ENCODE measurements around the gene P4HB. TPM values are rescaled to one million over a fixed set of nuclear protein-coding genes. Genes with fewer than 3 reads are reported as not detected.

Gene P4HB
- total RNA-seq, 1 experiment from 2014 or later: 958 TPM

GRCh38 chr17:81833160-81833920, 27.0 kb downstream of the P4HB start, which contains the start of gene MCRIP1:
TSS of gene MCRIP1 (minus strand) at chr17:81833291. CDS start at chr17:81824506, 8,785 bp downstream.
- Mint-ChIP-seq H3K4me3 (ENCODE audit: unreplicated experiment) (peak within 1 kb of the TSS; percentile 90), H3K4me1 (ENCODE audit: low read depth, unreplicated experiment) (peaks cover 20% of the 10 kb centered on the region), H3K9me3 (ENCODE audit: unreplicated experiment) (no peaks in the 10 kb centered on the region), H3K27me3 (ENCODE audit: insufficient read depth, unreplicated experiment) (no peaks in the 10 kb centered on the region), H3K36me3 (ENCODE audit: insufficient read depth, unreplicated experiment) (peaks cover 21% of the 10 kb centered on the region), H3K27ac (ENCODE audit: unreplicated experiment) (peak within 1 kb of the TSS; percentile 92)
- TSS peak; percentile 82 for BruUV-seq (replicated peaks)
- Histone ChIP-seq H3K4me3 (ENCODE audit: low read depth, low read length) (peak within 1 kb of the TSS; percentile 85), H3K36me3 (ENCODE audit: control insufficient read depth, insufficient read depth, low read length) (no peaks in the 10 kb centered on the region; the same call in 1 of the 2 replicates), H3K27me3 (replicated peaks; ENCODE audit: control insufficient read depth, insufficient read depth, low read length) (no peaks in the 10 kb centered on the region), H3K4me1 (peaks cover 29% of the 10 kb centered on the region), H3K9me3 (no peaks in the 10 kb centered on the region)
- intact Hi-C loops (cut with micrococcal nuclease; ENCODE audit: unreplicated experiment): loop anchor here (1.0 kb wide), 1 partner anchor 27 kb away; the partner anchor contains the start of gene P4HB
- CTCF ChIA-PET: interaction anchor here (0.8 to 1.5 kb wide), 4 partner anchors 11 to 126 kb away, joined by 3 to 5 read pairs (median 3); no protein-coding TSS in a partner anchor
- POLR2A ChIA-PET: interaction anchor here (0.5 to 1.9 kb wide), 13 partner anchors 25 to 197 kb away, joined by 3 to 12 read pairs (median 5); partner anchors contain the start of genes ARL16, HGS, MRPL12 and P4HB
- no peak for TF ChIP-seq CTCF (IDR thresholded peaks at IDR 0.05; ENCODE audit: insufficient read depth in 1 of 2, low read depth in 1 of 2, low read length in 1 of 2, severe bottlenecking in 1 of 2, unreplicated experiment in 1 of 2)
- peak; percentile 96 to 99 for DNase-seq

- H3K36me3 Mint-ChIP-seq (ENCODE audit: insufficient read depth, unreplicated experiment): peaks cover 21% of the 10 kb centered on the region
- Histone ChIP-seq H3K36me3 (ENCODE audit: control insufficient read depth, insufficient read depth, low read length) (no peaks in the 10 kb centered on the region; the same call in 1 of the 2 replicates), H3K4me1 (peaks cover 24% of the 10 kb centered on the region), H3K27me3 (replicated peaks; ENCODE audit: control insufficient read depth, insufficient read depth, low read length) (no peaks in the 10 kb centered on the region), H3K9me3 (no peaks in the 10 kb centered on the region), H3K4me3 (ENCODE audit: low read depth, low read length) (peak overlapping the region; percentile 85)
- CTCF ChIA-PET: interaction anchor here (1.1 to 1.5 kb wide), 2 partner anchors 10 to 127 kb away, joined by 3 to 5 read pairs; no protein-coding TSS in a partner anchor
- DNase-seq: no peak
- H3K9me3 Mint-ChIP-seq (ENCODE audit: unreplicated experiment): no peaks in the 10 kb centered on the region
- H3K4me1 Mint-ChIP-seq (ENCODE audit: low read depth, unreplicated experiment): peaks cover 22% of the 10 kb centered on the region
- BruUV-seq (replicated peaks): no TSS peak
- TF ChIP-seq CTCF (IDR thresholded peaks at IDR 0.05; ENCODE audit: insufficient read depth in 1 of 2, low read depth in 1 of 2, low read length in 1 of 2, severe bottlenecking in 1 of 2, unreplicated experiment in 1 of 2): no peak
- H3K27ac Mint-ChIP-seq (ENCODE audit: unreplicated experiment): peak overlapping the region; percentile 82
- intact Hi-C loops (cut with micrococcal nuclease; ENCODE audit: unreplicated experiment): loop anchor here (1.0 kb wide), 1 partner anchor 28 kb away; the partner anchor contains the start of gene P4HB
- POLR2A ChIA-PET: interaction anchor here (0.5 to 1.9 kb wide), 9 partner anchors 26 to 198 kb away, joined by 3 to 12 read pairs (median 5); partner anchors contain the start of genes ARL16, HGS, MRPL12 and P4HB
- peak overlapping the region; percentile 90 for H3K4me3 Mint-ChIP-seq (ENCODE audit: unreplicated experiment)
- H3K27me3 Mint-ChIP-seq (ENCODE audit: insufficient read depth, unreplicated experiment): no peaks in the 10 kb centered on the region
These were observed 27.7 kb downstream of the P4HB start for GRCh38 chr17:81832608-81833159.

- Histone ChIP-seq H3K4me1 (peaks cover 24% of the 10 kb centered on the region), H3K27me3 (replicated peaks; ENCODE audit: control insufficient read depth, insufficient read depth, low read length) (no peaks in the 10 kb centered on the region), H3K4me3 (ENCODE audit: low read depth, low read length) (peak overlapping the region; percentile 85), H3K9me3 (no peaks in the 10 kb centered on the region), H3K36me3 (ENCODE audit: control insufficient read depth, insufficient read depth, low read length) (no peaks in the 10 kb centered on the region; the same call in 1 of the 2 replicates)
- Mint-ChIP-seq H3K27ac (ENCODE audit: unreplicated experiment) (peak overlapping the region; percentile 82), H3K36me3 (ENCODE audit: insufficient read depth, unreplicated experiment) (peaks cover 21% of the 10 kb centered on the region), H3K9me3 (ENCODE audit: unreplicated experiment) (no peaks in the 10 kb centered on the region), H3K4me3 (ENCODE audit: unreplicated experiment) (peak overlapping the region; percentile 90), H3K27me3 (ENCODE audit: insufficient read depth, unreplicated experiment) (no peaks in the 10 kb centered on the region), H3K4me1 (ENCODE audit: low read depth, unreplicated experiment) (peaks cover 22% of the 10 kb centered on the region)
- no peak for TF ChIP-seq CTCF (IDR thresholded peaks at IDR 0.05; ENCODE audit: insufficient read depth in 1 of 2, low read depth in 1 of 2, low read length in 1 of 2, severe bottlenecking in 1 of 2, unreplicated experiment in 1 of 2)
- intact Hi-C loops (cut with micrococcal nuclease; ENCODE audit: unreplicated experiment): no loop called here
- ChIA-PET POLR2A (interaction anchor here (1.2 kb wide), 1 partner anchor 26 kb away, joined by 8 read pairs; no protein-coding TSS in a partner anchor), CTCF (no interaction called here)
- TSS peak; percentile 58 for BruUV-seq (replicated peaks)
- no peak for DNase-seq
These were observed 28.3 kb downstream of the P4HB start for GRCh38 chr17:81831957-81832607.

Data from Caco-2 (cell line).